Measurements from ENCODE around the gene S1PR4. TPM values are rescaled to one million over a fixed set of nuclear protein-coding genes. Genes with fewer than 3 reads are reported as not detected.

S1PR4 gene
- total RNA-seq, 1 donor from 2014 or later: not detected

DNA sequence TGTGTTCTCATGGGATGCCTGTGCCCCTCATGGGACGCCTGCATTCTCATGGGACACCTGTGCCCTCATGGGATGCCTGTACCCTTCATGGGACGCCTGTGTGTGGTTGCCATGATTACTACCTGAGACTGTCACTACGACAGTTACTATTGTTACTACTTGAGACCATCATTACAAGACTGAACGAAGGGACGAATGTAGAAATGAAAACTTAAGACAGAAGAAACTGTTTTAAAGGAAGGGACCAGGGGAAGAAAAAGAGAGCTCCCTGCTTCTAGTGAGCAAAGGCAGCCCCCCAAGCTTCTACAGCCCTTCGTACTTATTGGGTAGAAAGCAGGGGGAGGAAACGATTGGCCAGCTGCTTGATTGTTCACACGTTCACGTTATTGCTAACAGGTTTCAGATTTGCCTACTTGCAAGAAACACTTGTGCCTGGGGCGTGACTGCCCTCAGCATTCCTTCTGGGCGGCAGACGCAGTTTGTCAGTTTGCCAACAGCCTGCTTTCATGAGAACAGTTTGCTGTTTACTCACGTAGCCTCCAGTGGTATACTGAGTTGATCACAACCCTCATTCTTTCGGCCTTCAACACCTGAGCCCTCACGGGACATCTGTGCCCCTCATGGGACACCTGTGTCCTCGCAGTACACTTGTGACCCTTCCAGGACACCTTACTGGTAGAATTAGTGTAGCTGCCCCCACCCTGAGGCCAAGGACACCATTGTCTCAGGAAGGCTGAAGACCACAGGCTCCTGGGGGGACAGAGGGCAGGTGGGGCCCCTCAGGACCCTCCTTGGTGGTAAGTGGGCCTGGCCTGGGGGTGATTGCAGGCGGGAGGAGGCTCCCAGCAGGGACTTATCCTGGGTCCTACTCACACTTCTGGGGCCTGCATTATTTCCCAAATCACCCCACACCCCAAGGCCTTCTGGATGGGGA, 2.5 kb upstream of the S1PR4 start:
- Mint-ChIP-seq H3K4me1 (ENCODE audit: unreplicated experiment) (no peaks in the 10 kb centered on the region), H3K27me3 (ENCODE audit: unreplicated experiment) (peaks cover 3% of the 10 kb centered on the region), H3K36me3 (ENCODE audit: low read depth, unreplicated experiment) (no peaks in the 10 kb centered on the region), H3K27ac (ENCODE audit: unreplicated experiment) (no peak overlapping the region), H3K4me3 (ENCODE audit: unreplicated experiment) (no peak overlapping the region), H3K9me3 (ENCODE audit: unreplicated experiment) (no peaks in the 10 kb centered on the region)
- DNase-seq (ENCODE audit: low spot score): no peak
- TF ChIP-seq, protein P1, sequence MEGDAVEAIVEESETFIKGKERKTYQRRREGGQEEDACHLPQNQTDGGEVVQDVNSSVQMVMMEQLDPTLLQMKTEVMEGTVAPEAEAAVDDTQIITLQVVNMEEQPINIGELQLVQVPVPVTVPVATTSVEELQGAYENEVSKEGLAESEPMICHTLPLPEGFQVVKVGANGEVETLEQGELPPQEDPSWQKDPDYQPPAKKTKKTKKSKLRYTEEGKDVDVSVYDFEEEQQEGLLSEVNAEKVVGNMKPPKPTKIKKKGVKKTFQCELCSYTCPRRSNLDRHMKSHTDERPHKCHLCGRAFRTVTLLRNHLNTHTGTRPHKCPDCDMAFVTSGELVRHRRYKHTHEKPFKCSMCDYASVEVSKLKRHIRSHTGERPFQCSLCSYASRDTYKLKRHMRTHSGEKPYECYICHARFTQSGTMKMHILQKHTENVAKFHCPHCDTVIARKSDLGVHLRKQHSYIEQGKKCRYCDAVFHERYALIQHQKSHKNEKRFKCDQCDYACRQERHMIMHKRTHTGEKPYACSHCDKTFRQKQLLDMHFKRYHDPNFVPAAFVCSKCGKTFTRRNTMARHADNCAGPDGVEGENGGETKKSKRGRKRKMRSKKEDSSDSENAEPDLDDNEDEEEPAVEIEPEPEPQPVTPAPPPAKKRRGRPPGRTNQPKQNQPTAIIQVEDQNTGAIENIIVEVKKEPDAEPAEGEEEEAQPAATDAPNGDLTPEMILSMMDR (IDR thresholded peaks at IDR 0.05; ENCODE audit: unreplicated experiment): no peak

DNA sequence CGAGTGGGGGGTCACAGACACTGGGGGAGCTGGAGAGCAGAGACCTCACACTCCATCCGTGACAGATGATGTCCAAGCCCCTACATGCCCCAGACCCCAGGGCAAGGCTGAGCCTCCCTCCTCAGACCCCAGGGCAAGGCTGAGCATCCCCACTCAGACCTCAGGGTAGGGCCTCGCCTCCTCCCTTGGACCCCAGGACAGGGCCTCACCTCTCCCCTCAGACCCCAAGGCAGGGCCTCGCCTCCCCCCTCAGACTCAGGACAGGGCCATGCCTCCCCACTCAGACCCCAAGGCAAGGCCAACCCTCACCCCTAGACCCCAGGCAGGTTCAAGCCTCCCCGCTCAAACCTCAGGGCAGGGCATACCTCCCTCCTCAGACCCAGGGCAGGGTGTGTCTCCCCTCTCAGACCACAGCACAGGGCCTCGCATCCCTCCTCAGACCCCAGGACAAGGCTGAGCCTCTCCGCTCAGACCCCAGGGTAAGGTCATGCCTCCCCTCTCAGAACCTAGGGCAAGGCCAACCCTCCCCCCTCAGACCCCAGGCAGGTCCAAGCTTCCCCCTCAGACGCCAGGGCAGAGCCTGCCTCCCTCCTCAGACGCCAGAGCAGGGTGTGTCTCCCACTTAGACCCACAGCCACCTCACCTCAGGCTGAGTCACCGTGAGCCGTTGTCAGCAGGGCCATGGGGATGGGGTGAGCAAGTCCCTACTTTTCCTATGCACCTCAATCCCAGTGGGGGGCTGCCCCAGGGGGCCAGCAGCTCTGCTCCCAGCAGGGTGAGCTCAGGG, 1.7 kb upstream of the S1PR4 start:
- TF ChIP-seq, protein P1 (IDR thresholded peaks at IDR 0.05; ENCODE audit: unreplicated experiment): no peak

DNA sequence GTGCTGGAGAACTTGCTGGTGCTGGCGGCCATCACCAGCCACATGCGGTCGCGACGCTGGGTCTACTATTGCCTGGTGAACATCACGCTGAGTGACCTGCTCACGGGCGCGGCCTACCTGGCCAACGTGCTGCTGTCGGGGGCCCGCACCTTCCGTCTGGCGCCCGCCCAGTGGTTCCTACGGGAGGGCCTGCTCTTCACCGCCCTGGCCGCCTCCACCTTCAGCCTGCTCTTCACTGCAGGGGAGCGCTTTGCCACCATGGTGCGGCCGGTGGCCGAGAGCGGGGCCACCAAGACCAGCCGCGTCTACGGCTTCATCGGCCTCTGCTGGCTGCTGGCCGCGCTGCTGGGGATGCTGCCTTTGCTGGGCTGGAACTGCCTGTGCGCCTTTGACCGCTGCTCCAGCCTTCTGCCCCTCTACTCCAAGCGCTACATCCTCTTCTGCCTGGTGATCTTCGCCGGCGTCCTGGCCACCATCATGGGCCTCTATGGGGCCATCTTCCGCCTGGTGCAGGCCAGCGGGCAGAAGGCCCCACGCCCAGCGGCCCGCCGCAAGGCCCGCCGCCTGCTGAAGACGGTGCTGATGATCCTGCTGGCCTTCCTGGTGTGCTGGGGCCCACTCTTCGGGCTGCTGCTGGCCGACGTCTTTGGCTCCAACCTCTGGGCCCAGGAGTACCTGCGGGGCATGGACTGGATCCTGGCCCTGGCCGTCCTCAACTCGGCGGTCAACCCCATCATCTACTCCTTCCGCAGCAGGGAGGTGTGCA, 587 bp downstream of the S1PR4 start:
- Mint-ChIP-seq H3K4me3 (ENCODE audit: unreplicated experiment) (no peak overlapping the region), H3K9me3 (ENCODE audit: unreplicated experiment) (no peaks in the 10 kb centered on the region), H3K36me3 (ENCODE audit: low read depth, unreplicated experiment) (no peaks in the 10 kb centered on the region), H3K4me1 (ENCODE audit: unreplicated experiment) (no peaks in the 10 kb centered on the region), H3K27ac (ENCODE audit: unreplicated experiment) (no peak overlapping the region), H3K27me3 (ENCODE audit: unreplicated experiment) (peaks cover 3% of the 10 kb centered on the region)
- TF ChIP-seq, protein P1 (IDR thresholded peaks at IDR 0.05; ENCODE audit: unreplicated experiment): no peak
- no peak for DNase-seq (ENCODE audit: low spot score)

More for the DNA sequence above, 1.7 kb upstream of the S1PR4 start:
- no peak for DNase-seq (ENCODE audit: low spot score)
- peaks cover 3% of the 10 kb centered on the region for H3K27me3 Mint-ChIP-seq (ENCODE audit: unreplicated experiment)
- no peaks in the 10 kb centered on the region for H3K4me1 Mint-ChIP-seq (ENCODE audit: unreplicated experiment)
- no peak overlapping the region for H3K27ac Mint-ChIP-seq (ENCODE audit: unreplicated experiment)
- no peak overlapping the region for H3K4me3 Mint-ChIP-seq (ENCODE audit: unreplicated experiment)
- H3K9me3 Mint-ChIP-seq (ENCODE audit: unreplicated experiment): no peaks in the 10 kb centered on the region
- no peaks in the 10 kb centered on the region for H3K36me3 Mint-ChIP-seq (ENCODE audit: low read depth, unreplicated experiment)

DNA sequence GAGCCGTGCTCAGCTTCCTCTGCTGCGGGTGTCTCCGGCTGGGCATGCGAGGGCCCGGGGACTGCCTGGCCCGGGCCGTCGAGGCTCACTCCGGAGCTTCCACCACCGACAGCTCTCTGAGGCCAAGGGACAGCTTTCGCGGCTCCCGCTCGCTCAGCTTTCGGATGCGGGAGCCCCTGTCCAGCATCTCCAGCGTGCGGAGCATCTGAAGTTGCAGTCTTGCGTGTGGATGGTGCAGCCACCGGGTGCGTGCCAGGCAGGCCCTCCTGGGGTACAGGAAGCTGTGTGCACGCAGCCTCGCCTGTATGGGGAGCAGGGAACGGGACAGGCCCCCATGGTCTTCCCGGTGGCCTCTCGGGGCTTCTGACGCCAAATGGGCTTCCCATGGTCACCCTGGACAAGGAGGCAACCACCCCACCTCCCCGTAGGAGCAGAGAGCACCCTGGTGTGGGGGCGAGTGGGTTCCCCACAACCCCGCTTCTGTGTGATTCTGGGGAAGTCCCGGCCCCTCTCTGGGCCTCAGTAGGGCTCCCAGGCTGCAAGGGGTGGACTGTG, 1.2 kb downstream of the S1PR4 start:
- Mint-ChIP-seq H3K27me3 (ENCODE audit: unreplicated experiment) (peaks cover 7% of the 10 kb centered on the region), H3K36me3 (ENCODE audit: low read depth, unreplicated experiment) (no peaks in the 10 kb centered on the region), H3K4me3 (ENCODE audit: unreplicated experiment) (no peak overlapping the region), H3K9me3 (ENCODE audit: unreplicated experiment) (no peaks in the 10 kb centered on the region), H3K4me1 (ENCODE audit: unreplicated experiment) (no peaks in the 10 kb centered on the region), H3K27ac (ENCODE audit: unreplicated experiment) (no peak overlapping the region)
- TF ChIP-seq, protein P1 (IDR thresholded peaks at IDR 0.05; ENCODE audit: unreplicated experiment): no peak
- DNase-seq (ENCODE audit: low spot score): no peak

All from endothelial cell (in vitro differentiated cells).